ENCODE results near the gene PAFAH2.

- TF ChIP-seq CTCF (IDR thresholded peaks at IDR 0.05; ENCODE audit: low read depth, low read length): no peak
- no peak for TF ChIP-seq EZH2phosphoT487 (IDR thresholded peaks at IDR 0.05; ENCODE audit: low read depth)
These were observed 21.9 kb upstream of the PAFAH2 start for GRCh38 chr1:26019641-26020315.
